Measurements from ENCODE around the gene NKAPL.

The NKAPL gene

DNA sequence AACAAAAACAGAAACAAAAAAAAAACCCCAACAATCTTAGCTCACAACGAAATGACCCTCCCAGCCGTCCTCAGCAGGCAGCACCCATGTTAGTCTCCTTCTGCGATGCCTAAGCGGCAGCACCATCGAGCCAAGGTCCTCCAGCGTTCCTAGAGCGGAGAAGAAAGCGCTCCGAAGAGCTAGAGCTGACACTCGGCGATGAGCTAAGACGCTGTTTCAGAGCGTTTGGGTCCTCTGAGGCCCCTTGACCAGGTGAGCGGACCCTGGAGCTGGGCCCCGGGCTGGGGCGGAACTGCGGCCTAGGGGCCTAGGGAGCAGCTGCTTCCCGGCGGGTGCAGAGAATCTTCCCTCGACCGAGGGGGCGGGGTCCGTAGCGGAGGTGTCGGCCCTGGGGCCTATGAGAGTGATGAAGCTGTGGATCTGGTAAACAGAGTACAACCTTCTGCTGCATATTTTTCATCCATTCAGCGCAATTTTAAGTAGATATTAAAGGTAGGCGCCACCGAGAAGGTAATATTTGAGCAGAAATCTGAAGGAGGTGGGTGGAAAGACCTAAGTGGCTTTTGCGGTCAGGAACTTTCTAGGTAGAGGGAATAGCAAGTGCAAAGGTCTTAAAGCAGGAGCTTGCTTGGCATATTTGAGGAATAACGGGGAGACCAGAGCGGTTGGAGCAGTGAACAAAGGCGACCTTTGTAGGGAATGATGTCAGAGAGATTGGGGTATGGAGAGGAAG is 8.0 kb downstream of the NKAPL start, which contains the start of gene ZSCAN26:
ZSCAN26 (plus strand) TSS at position 182 of the 733 bp plus-strand sequence. CDS start 4,777 bp downstream, outside the sequence.
- Histone ChIP-seq H3K79me2 (ENCODE audit: insufficient read depth, low read length) (0 out of 2 replicates have a peak, but pooled peaks cover 5% of the 10 kb centered on the region), H2AFZ (ENCODE audit: low read length) (peak within 1 kb of the TSS; percentile 97), H3F3A (ENCODE audit: insufficient read depth, low read length) (no peaks in the 10 kb centered on the region), H3K27me3 (ENCODE audit: insufficient read depth, low read length) (no peaks in the 10 kb centered on the region), H3K36me3 (ENCODE audit: insufficient read depth, low read length) (peaks cover 3% of the 10 kb centered on the region; the same call in 1 of the 2 replicates), H3K9ac (ENCODE audit: low read length) (peak within 1 kb of the TSS; percentile 72), H3K9me2 (ENCODE audit: low read depth, low read length) (no peaks in the 10 kb centered on the region), H3K4me1 (ENCODE audit: insufficient read depth, low read length, severe bottlenecking) (peaks cover 26% of the 10 kb centered on the region), H4K20me1 (ENCODE audit: insufficient read depth, low read length) (no peaks in the 10 kb centered on the region), H3K4me2 (ENCODE audit: low read length) (peak within 1 kb of the TSS; percentile 83), H3K9me3 (ENCODE audit: low read length) (no peaks in the 10 kb centered on the region), H3K4me3 (ENCODE audit: low read depth, low read length, poor library complexity, severe bottlenecking) (peak within 1 kb of the TSS; percentile 75), H3K27ac (ENCODE audit: low read depth, low read length, poor library complexity, severe bottlenecking) (peak within 1 kb of the TSS; percentile 23)
- TF ChIP-seq EZH2 (IDR thresholded peaks at IDR 0.05; ENCODE audit: borderline replicate concordance, low read length), result no peak
- TF ChIP-seq, protein P1, sequence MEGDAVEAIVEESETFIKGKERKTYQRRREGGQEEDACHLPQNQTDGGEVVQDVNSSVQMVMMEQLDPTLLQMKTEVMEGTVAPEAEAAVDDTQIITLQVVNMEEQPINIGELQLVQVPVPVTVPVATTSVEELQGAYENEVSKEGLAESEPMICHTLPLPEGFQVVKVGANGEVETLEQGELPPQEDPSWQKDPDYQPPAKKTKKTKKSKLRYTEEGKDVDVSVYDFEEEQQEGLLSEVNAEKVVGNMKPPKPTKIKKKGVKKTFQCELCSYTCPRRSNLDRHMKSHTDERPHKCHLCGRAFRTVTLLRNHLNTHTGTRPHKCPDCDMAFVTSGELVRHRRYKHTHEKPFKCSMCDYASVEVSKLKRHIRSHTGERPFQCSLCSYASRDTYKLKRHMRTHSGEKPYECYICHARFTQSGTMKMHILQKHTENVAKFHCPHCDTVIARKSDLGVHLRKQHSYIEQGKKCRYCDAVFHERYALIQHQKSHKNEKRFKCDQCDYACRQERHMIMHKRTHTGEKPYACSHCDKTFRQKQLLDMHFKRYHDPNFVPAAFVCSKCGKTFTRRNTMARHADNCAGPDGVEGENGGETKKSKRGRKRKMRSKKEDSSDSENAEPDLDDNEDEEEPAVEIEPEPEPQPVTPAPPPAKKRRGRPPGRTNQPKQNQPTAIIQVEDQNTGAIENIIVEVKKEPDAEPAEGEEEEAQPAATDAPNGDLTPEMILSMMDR (IDR thresholded peaks at IDR 0.05; ENCODE audit: low read length), result no peak

DNA sequence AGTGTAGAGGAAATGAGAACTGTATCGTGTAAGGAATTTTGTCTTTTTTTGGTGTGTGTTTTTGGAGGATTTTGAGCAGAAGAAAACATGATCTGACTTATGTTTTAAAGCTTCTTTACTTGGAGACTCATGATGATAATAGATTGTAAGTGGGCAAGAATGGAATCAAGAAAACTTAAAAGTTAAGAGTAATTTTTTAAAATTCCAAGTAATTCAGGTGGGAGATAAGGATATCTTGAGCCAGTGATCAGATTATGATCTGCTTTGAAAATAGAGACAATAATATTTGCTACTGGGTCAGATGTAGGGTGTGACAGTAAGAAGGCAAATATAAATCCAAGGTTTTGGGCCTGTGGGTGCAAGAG is 8.6 kb downstream of the NKAPL start:
- Histone ChIP-seq H3K9ac (ENCODE audit: low read length) (peak overlapping the region; percentile 72), H2AFZ (ENCODE audit: low read length) (no peak overlapping the region; the same call in 1 of the 2 replicates), H3K27me3 (ENCODE audit: insufficient read depth, low read length) (no peaks in the 10 kb centered on the region), H4K20me1 (ENCODE audit: insufficient read depth, low read length) (no peaks in the 10 kb centered on the region), H3K9me2 (ENCODE audit: low read depth, low read length) (no peaks in the 10 kb centered on the region), H3K4me3 (ENCODE audit: low read depth, low read length, poor library complexity, severe bottlenecking) (peak overlapping the region; percentile 75), H3F3A (ENCODE audit: insufficient read depth, low read length) (no peaks in the 10 kb centered on the region), H3K4me2 (ENCODE audit: low read length) (peak overlapping the region; percentile 83), H3K36me3 (ENCODE audit: insufficient read depth, low read length) (peaks cover 5% of the 10 kb centered on the region; the same call in 1 of the 2 replicates), H3K4me1 (ENCODE audit: insufficient read depth, low read length, severe bottlenecking) (peaks cover 26% of the 10 kb centered on the region), H3K79me2 (ENCODE audit: insufficient read depth, low read length) (0 out of 2 replicates have a peak, but pooled peaks cover 5% of the 10 kb centered on the region), H3K27ac (ENCODE audit: low read depth, low read length, poor library complexity, severe bottlenecking) (no peak overlapping the region), H3K9me3 (ENCODE audit: low read length) (no peaks in the 10 kb centered on the region)
- no peak for TF ChIP-seq EZH2 (IDR thresholded peaks at IDR 0.05; ENCODE audit: borderline replicate concordance, low read length)
- TF ChIP-seq, protein P1 (IDR thresholded peaks at IDR 0.05; ENCODE audit: low read length), result no peak

DNA sequence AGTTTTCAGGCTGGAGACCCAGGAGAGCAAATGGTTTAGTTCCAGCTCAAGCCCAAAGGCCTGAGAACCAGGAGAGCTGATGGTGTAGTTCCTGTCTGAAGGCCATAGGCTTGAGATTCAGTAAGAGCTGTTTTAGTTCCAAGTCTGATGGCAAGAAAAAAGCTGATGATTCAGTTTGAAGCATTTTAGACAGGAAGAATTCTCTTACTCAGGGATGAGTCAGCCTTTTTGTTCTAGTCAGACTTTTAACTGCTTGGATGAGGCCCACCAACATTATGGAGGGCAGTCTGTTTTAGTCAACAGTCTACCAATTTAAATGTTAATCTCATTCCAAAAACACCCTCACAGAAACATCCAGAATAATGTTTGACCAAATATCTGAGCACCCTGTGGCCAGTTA is 10.4 kb downstream of the NKAPL start:
- no peak for TF ChIP-seq EZH2 (IDR thresholded peaks at IDR 0.05; ENCODE audit: borderline replicate concordance, low read length)
- TF ChIP-seq, protein P1 (IDR thresholded peaks at IDR 0.05; ENCODE audit: low read length), result no peak
- no peak overlapping the region for H3K4me3 ChIP-seq (ENCODE audit: low read depth, low read length, poor library complexity, severe bottlenecking)
- H3K9ac ChIP-seq (ENCODE audit: low read length), result no peak overlapping the region
- H3K27me3 ChIP-seq (ENCODE audit: insufficient read depth, low read length), result no peaks in the 10 kb centered on the region
- no peaks in the 10 kb centered on the region for H3K9me2 ChIP-seq (ENCODE audit: low read depth, low read length)
- no peak overlapping the region for H3K27ac ChIP-seq (ENCODE audit: low read depth, low read length, poor library complexity, severe bottlenecking)
- no peak overlapping the region for H2AFZ ChIP-seq (ENCODE audit: low read length)
- peaks cover 18% of the 10 kb centered on the region; the same call in 1 of the 2 replicates for H3K36me3 ChIP-seq (ENCODE audit: insufficient read depth, low read length)
- no peaks in the 10 kb centered on the region for H3K9me3 ChIP-seq (ENCODE audit: low read length)
- H3F3A ChIP-seq (ENCODE audit: insufficient read depth, low read length), result no peaks in the 10 kb centered on the region
- no peak overlapping the region for H3K4me2 ChIP-seq (ENCODE audit: low read length)
- H3K79me2 ChIP-seq (ENCODE audit: insufficient read depth, low read length), result 0 out of 2 replicates have a peak, but pooled peaks cover 5% of the 10 kb centered on the region
- peaks cover 20% of the 10 kb centered on the region for H3K4me1 ChIP-seq (ENCODE audit: insufficient read depth, low read length, severe bottlenecking)
- H4K20me1 ChIP-seq (ENCODE audit: insufficient read depth, low read length), result no peaks in the 10 kb centered on the region
